Measurements from ENCODE around the gene OR6X1. TPM values are rescaled to one million over a fixed set of nuclear protein-coding genes. Genes with fewer than 3 reads are reported as not detected.

OR6X1 gene
- total RNA-seq, 1 donor from 2014 or later: not detected

- H4K20me1 ChIP-seq (ENCODE audit: insufficient read depth, low read length): no peaks in the 10 kb centered on the region
- no peaks in the 10 kb centered on the region for H3K4me1 ChIP-seq (ENCODE audit: insufficient read depth, low read length)
- DNase-seq (ENCODE audit: low read depth): no peak
- FAIRE-seq: no peak
- no peaks in the 10 kb centered on the region for H3K36me3 ChIP-seq (ENCODE audit: insufficient read depth, low read length)
- no peaks in the 10 kb centered on the region for H3K4me1 Mint-ChIP-seq (ENCODE audit: low read depth, unreplicated experiment)
- H3K27ac ChIP-seq (ENCODE audit: low read depth, low read length): no peak overlapping the region
- no peak overlapping the region for H3K27ac Mint-ChIP-seq (ENCODE audit: unreplicated experiment)
- H2AFZ ChIP-seq (ENCODE audit: low read depth, low read length): no peak overlapping the region
- H3K27me3 ChIP-seq (ENCODE audit: insufficient read depth, low read length): no peaks in the 10 kb centered on the region
- no peak overlapping the region for H3K4me2 ChIP-seq (ENCODE audit: low read length)
- peaks cover 8% of the 10 kb centered on the region for H3K9me3 Mint-ChIP-seq (ENCODE audit: unreplicated experiment)
- no peaks in the 10 kb centered on the region for H3K27me3 Mint-ChIP-seq (ENCODE audit: low read depth, unreplicated experiment)
- no peaks in the 10 kb centered on the region for H3K9me3 ChIP-seq (ENCODE audit: insufficient read depth, low read depth, low read length)
- no peaks in the 10 kb centered on the region for H3K79me2 ChIP-seq (ENCODE audit: insufficient read depth, low read length)
- TF ChIP-seq EZH2 (IDR thresholded peaks at IDR 0.05; ENCODE audit: insufficient read depth, low read length): no peak
- TF ChIP-seq CTCF (IDR thresholded peaks at IDR 0.05; ENCODE audit: insufficient read depth, low read depth, low read length): no peak
- no peak overlapping the region for H3K4me3 Mint-ChIP-seq (ENCODE audit: unreplicated experiment)
- H3K9ac ChIP-seq (ENCODE audit: low read length): no peak overlapping the region
- H3K36me3 Mint-ChIP-seq (ENCODE audit: low read depth, unreplicated experiment): no peaks in the 10 kb centered on the region
- H3K4me3 ChIP-seq (ENCODE audit: insufficient read depth, low read depth, low read length): no peak overlapping the region
Measured at GRCh38 chr11:123757976-123758375, 3.7 kb upstream of the OR6X1 start.

- H3K27ac Mint-ChIP-seq (ENCODE audit: unreplicated experiment): no peak overlapping the region
- DNase-seq (ENCODE audit: low read depth) (no peak), FAIRE-seq (no peak)
- Histone ChIP-seq H3K4me2 (ENCODE audit: low read length) (no peak overlapping the region), H4K20me1 (ENCODE audit: insufficient read depth, low read length) (no peaks in the 10 kb centered on the region), H3K36me3 (ENCODE audit: insufficient read depth, low read length) (no peaks in the 10 kb centered on the region), H3K4me1 (ENCODE audit: insufficient read depth, low read length) (no peaks in the 10 kb centered on the region), H3K27me3 (ENCODE audit: insufficient read depth, low read length) (no peaks in the 10 kb centered on the region), H3K9ac (ENCODE audit: low read length) (no peak overlapping the region), H2AFZ (ENCODE audit: low read depth, low read length) (no peak overlapping the region), H3K4me3 (ENCODE audit: insufficient read depth, low read depth, low read length) (no peak overlapping the region), H3K27ac (ENCODE audit: low read depth, low read length) (no peak overlapping the region), H3K79me2 (ENCODE audit: insufficient read depth, low read length) (no peaks in the 10 kb centered on the region), H3K9me3 (ENCODE audit: insufficient read depth, low read depth, low read length) (no peaks in the 10 kb centered on the region)
- no peaks in the 10 kb centered on the region for H3K9me3 Mint-ChIP-seq (ENCODE audit: unreplicated experiment)
- H3K36me3 Mint-ChIP-seq (ENCODE audit: low read depth, unreplicated experiment): no peaks in the 10 kb centered on the region
- no peak overlapping the region for H3K4me3 Mint-ChIP-seq (ENCODE audit: unreplicated experiment)
- no peaks in the 10 kb centered on the region for H3K27me3 Mint-ChIP-seq (ENCODE audit: low read depth, unreplicated experiment)
- no peaks in the 10 kb centered on the region for H3K4me1 Mint-ChIP-seq (ENCODE audit: low read depth, unreplicated experiment)
- TF ChIP-seq EZH2 (IDR thresholded peaks at IDR 0.05; ENCODE audit: insufficient read depth, low read length) (no peak), CTCF (IDR thresholded peaks at IDR 0.05; ENCODE audit: insufficient read depth, low read depth, low read length) (no peak)
Measured at GRCh38 chr11:123755813-123756212, 1.5 kb upstream of the OR6X1 start.

GRCh38 chr11:123755344-123755743, 1.0 kb upstream of the OR6X1 start:
- no peaks in the 10 kb centered on the region for H3K9me3 Mint-ChIP-seq (ENCODE audit: unreplicated experiment)
- no peaks in the 10 kb centered on the region for H3K79me2 ChIP-seq (ENCODE audit: insufficient read depth, low read length)
- no peaks in the 10 kb centered on the region for H3K36me3 Mint-ChIP-seq (ENCODE audit: low read depth, unreplicated experiment)
- H3K9me3 ChIP-seq (ENCODE audit: insufficient read depth, low read depth, low read length): no peaks in the 10 kb centered on the region
- no peak overlapping the region for H2AFZ ChIP-seq (ENCODE audit: low read depth, low read length)
- no peak overlapping the region for H3K27ac ChIP-seq (ENCODE audit: low read depth, low read length)
- no peak overlapping the region for H3K9ac ChIP-seq (ENCODE audit: low read length)
- H3K36me3 ChIP-seq (ENCODE audit: insufficient read depth, low read length): no peaks in the 10 kb centered on the region
- no peaks in the 10 kb centered on the region for H3K4me1 Mint-ChIP-seq (ENCODE audit: low read depth, unreplicated experiment)
- no peaks in the 10 kb centered on the region for H3K27me3 Mint-ChIP-seq (ENCODE audit: low read depth, unreplicated experiment)
- H3K27ac Mint-ChIP-seq (ENCODE audit: unreplicated experiment): no peak overlapping the region
- H3K4me3 ChIP-seq (ENCODE audit: insufficient read depth, low read depth, low read length): no peak overlapping the region
- H4K20me1 ChIP-seq (ENCODE audit: insufficient read depth, low read length): no peaks in the 10 kb centered on the region
- no peaks in the 10 kb centered on the region for H3K27me3 ChIP-seq (ENCODE audit: insufficient read depth, low read length)
- H3K4me2 ChIP-seq (ENCODE audit: low read length): no peak overlapping the region
- FAIRE-seq: no peak
- TF ChIP-seq CTCF (IDR thresholded peaks at IDR 0.05; ENCODE audit: insufficient read depth, low read depth, low read length): no peak
- TF ChIP-seq EZH2 (IDR thresholded peaks at IDR 0.05; ENCODE audit: insufficient read depth, low read length): no peak
- H3K4me1 ChIP-seq (ENCODE audit: insufficient read depth, low read length): no peaks in the 10 kb centered on the region
- H3K4me3 Mint-ChIP-seq (ENCODE audit: unreplicated experiment): no peak overlapping the region
- no peak for DNase-seq (ENCODE audit: low read depth)
